SKM-1 (cell line): ENCODE measurements around the gene PRKCE.

Experiments
- DNase-seq: peaks from one replicate; lab custom pipeline; 2025; ENCODE audit not compliant: unreplicated experiment; lab: John Stamatoyannopoulos, UW

Gene PRKCE

GRCh38 chr2:46230677-46231425 lies 579.4 kb downstream of the PRKCE start:
- no peak for DNase-seq

- DNase-seq, result no peak
Observed at GRCh38 chr2:46231721-46232120, 580.2 kb downstream of the PRKCE start.

GRCh38 chr2:46232860-46233259 lies 581.4 kb downstream of the PRKCE start:
- no peak for DNase-seq

- no peak for DNase-seq
Observed at GRCh38 chr2:46236006-46236875, 584.8 kb downstream of the PRKCE start.

- no peak for DNase-seq
Observed at GRCh38 chr2:46236876-46237859, 585.7 kb downstream of the PRKCE start.
